Metanephros (tissue), 1 donor: ENCODE data around the gene OPALIN. TPM values are rescaled to one million over a fixed set of nuclear protein-coding genes. Genes with fewer than 3 reads are reported as not detected.

Source experiments
- total RNA-seq: library from RNA; depleted of rRNA; stranded (reverse); fragments of >200 nt; gene quantifications from one replicate; pipeline ENCODE4 v1.2.3, GENCODE V29; 2014

The OPALIN gene
- not detected for total RNA-seq

DNA sequence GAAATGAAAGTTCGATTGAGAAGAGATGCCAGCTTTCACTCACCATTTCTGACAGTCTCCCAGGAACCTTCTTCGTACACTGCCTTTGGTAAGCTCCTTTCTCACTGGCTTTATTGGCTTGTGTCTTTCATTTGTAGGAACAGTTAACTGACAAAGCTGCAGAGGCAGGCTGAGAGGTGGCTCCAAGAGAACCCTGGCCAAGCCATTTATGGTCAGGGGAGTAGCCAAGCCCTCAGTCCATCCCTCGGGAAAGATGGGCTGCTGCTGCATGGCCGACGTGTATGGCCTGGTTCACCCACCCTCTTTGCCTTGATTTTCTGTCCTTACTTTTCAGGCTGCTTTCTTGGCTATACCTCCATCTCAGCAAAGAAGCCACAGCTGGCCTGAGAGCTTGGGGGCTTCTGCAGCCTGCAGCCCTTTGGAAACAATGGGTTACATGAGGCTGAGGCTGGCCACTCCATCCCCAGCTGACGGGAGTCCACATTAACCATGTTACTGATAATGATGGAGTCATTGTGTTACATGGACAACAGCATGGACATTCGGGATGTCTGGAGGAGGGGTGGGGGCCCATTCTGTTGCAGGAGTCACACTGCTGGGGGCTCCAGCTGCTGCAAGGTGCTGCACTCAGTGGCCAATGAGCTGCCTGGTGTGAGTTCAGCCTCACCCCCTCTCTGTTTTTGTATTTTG is at the start of gene OPALIN:
Gene OPALIN, minus strand, starts transcription at position 152 of the 690 bp plus-strand sequence. Its CDS starts 106 bp downstream, at position 46.

GRCh38 chr10:96304230-96304629 is 54.6 kb downstream of the OPALIN start, which contains the start of gene DNTT:
TSS of gene DNTT (plus strand) at chr10:96304434. CDS start at chr10:96304498, 64 bp downstream.

Other genes starting within 250 kb of the OPALIN start
- 39.8 TPM for gene ZNF518A, start 228.7 kb downstream of the OPALIN start, total RNA-seq
- 25.1 TPM for gene BLNK, start 87.4 kb downstream of the OPALIN start, total RNA-seq
- 0.18 TPM for gene DNTT, start 54.6 kb downstream of the OPALIN start, total RNA-seq
- gene TLL2, start 154.9 kb upstream of the OPALIN start, total RNA-seq: 0.53 TPM
- 86.9 TPM for gene TM9SF3, start 228.0 kb upstream of the OPALIN start, total RNA-seq